T-cell (primary cell): Measurements from ENCODE around the gene ANKRD65. TPM values are rescaled to one million over a fixed set of nuclear protein-coding genes. Genes with fewer than 3 reads are reported as not detected.
"Not testable (repeated sequence)": the region's sequence is repeated elsewhere in the genome, so short reads cannot be mapped to it uniquely, and the experiment has no call there.

Source experiments
- ATAC-seq, 4 experiments: fragments of 200-7000 bp in 3 of 4; fragments of 150-1000 bp in 1 of 4; cut with Tn5 transposase; replicated peaks in 1 of 4; 1 replicate in 3 of 4; 2 replicates in 1 of 4; pipeline ENCODE4 v1.10.0; 2021; ENCODE audit warnings: moderate library complexity in 3 of 4, mild to moderate bottlenecking in 2 of 4, moderate number of reproducible peaks in 1 of 4
- CTCF ChIA-PET, 2 donors: fragments of 300-600 bp; sonication (Branson Sonifier 250); formaldehyde crosslinking; loops; one replicate each; lab custom pipeline; 2022; ENCODE audit warnings: antibody characterized with exemption in 2 of 2; lab: Charles Lee
- POLR2A ChIA-PET, 2 donors: fragments of 300-600 bp; sonication (Branson Sonifier 250); formaldehyde crosslinking; loops; one replicate each; lab custom pipeline; 2022; ENCODE audit warnings: antibody characterized with exemption in 2 of 2; lab: Charles Lee
- DNase-seq, 35 experiments: peaks; one replicate each; pipeline versions ENCODE4 v3.0.0 to v3.0.0-alpha.2; 2013 to 2023
- H3K27ac ChIP-seq: one replicate; pipeline ENCODE4 v1.5.1; 2013; ENCODE audit warnings: low read length
- H3K27me3 ChIP-seq, 2 experiments: replicated peaks in 1 of 2; 1 replicate in 1 of 2; 2 replicates in 1 of 2; pipeline versions ENCODE4 v1.6.1 to v1.7.0; 2013; ENCODE audit warnings: low read length in 1 of 2, mixed read lengths in 1 of 2; ENCODE audit not compliant: control insufficient read depth in 2 of 2, insufficient read depth in 2 of 2; ENCODE audit errors: extremely low read depth in 1 of 2
- H3K36me3 ChIP-seq, 2 donors: 1 replicate in 1 of 2; 2 replicates in 1 of 2; pipeline versions ENCODE4 v1.6.1 to v1.7.0; 2013; ENCODE audit warnings: low read length in 1 of 2; ENCODE audit not compliant: control insufficient read depth in 2 of 2, insufficient read depth in 1 of 2; ENCODE audit errors: extremely low read depth in 1 of 2
- H3K4me1 ChIP-seq, 2 experiments: 1 replicate in 1 of 2; 2 replicates in 1 of 2; pipeline versions ENCODE4 v1.6.1 to v1.7.0; 2013; ENCODE audit warnings: low read length in 2 of 2, mixed read lengths in 1 of 2; ENCODE audit not compliant: insufficient read depth in 2 of 2, control insufficient read depth in 1 of 2; ENCODE audit errors: extremely low read depth in 1 of 2
- H3K4me3 ChIP-seq, 2 donors: 1 replicate in 1 of 2; 2 replicates in 1 of 2; pipeline versions ENCODE4 v1.5.1 to v1.7.0; 2013; ENCODE audit warnings: mild to moderate bottlenecking in 2 of 2, low read length in 1 of 2, moderate library complexity in 1 of 2; ENCODE audit not compliant: control insufficient read depth in 1 of 2; ENCODE audit errors: extremely low read depth in 1 of 2
- H3K9me3 ChIP-seq: 2 replicates; pipeline ENCODE4 v1.7.0; 2013
- H3K27ac Mint-ChIP-seq, 2 donors: one replicate each; pipeline ENCODE4 v1.8.0; 2020 to 2021; ENCODE audit warnings: mild to moderate bottlenecking in 2 of 2, mixed read lengths in 2 of 2
- H3K27me3 Mint-ChIP-seq, 2 donors: one replicate each; pipeline ENCODE4 v1.8.0; 2021 to 2022; ENCODE audit warnings: mixed read lengths in 2 of 2
- H3K36me3 Mint-ChIP-seq: one replicate; pipeline ENCODE4 v1.8.0; 2021; ENCODE audit warnings: mixed read lengths
- H3K4me1 Mint-ChIP-seq, 3 donors: one replicate each; pipeline ENCODE4 v1.8.0; 2020 to 2022; ENCODE audit warnings: mixed read lengths in 3 of 3, mild to moderate bottlenecking in 1 of 3
- H3K4me3 Mint-ChIP-seq, 3 donors: one replicate each; pipeline ENCODE4 v1.8.0; 2020 to 2022; ENCODE audit warnings: mild to moderate bottlenecking in 3 of 3, mixed read lengths in 3 of 3, moderate library complexity in 3 of 3
- H3K9me3 Mint-ChIP-seq, 3 donors: one replicate each; pipeline ENCODE4 v1.8.0; 2020 to 2022; ENCODE audit warnings: mixed read lengths in 3 of 3
- WGBS: methylation state at CpG from one replicate; pipeline ENCODE4 v1.1.5; 2013; ENCODE audit warnings: missing lambda C conversion rate; ENCODE audit not compliant: insufficient coverage; 5-methylcytosine and 5-hydroxymethylcytosine counted together
- total RNA-seq, 35 experiments: library from RNA in 6 of 35; stranded (reverse) in 6 of 35; fragments of 120-200 nt in 1 of 35; gene quantifications; one replicate each; pipeline versions ENCODE4 v1.2.1 to v1.2.4 and lab custom pipeline; 2013 to 2026

ANKRD65 gene
- total RNA-seq, 5 donors from 2014 or later (not counting 1 experiment from before 2014, with no cell fraction given): 0.20 TPM; not detected in 4

GRCh38 chr1:1454286-1455056 is 33.4 kb upstream of the ANKRD65 start:
- POLR2A ChIA-PET, H3K4me1 ChIP-seq, H3K27me3 ChIP-seq, H3K27me3 Mint-ChIP-seq, H3K9me3 ChIP-seq, H3K9me3 Mint-ChIP-seq, H3K4me3 ChIP-seq, H3K4me3 Mint-ChIP-seq, H3K27ac Mint-ChIP-seq, DNase-seq, H3K36me3 ChIP-seq, H3K27ac ChIP-seq, CTCF ChIA-PET, H3K4me1 Mint-ChIP-seq, ATAC-seq, H3K36me3 Mint-ChIP-seq: not testable (repeated sequence)
- WGBS: 83% methylated on average over 22 of the region's 41 CpGs

GRCh38 chr1:1452882-1453281 is 31.8 kb upstream of the ANKRD65 start:
- Histone ChIP-seq H3K36me3 (no peaks in the 10 kb centered on the region), H3K27ac (no peak overlapping the region), H3K4me1 (no peaks in the 10 kb centered on the region), H3K9me3 (no peaks in the 10 kb centered on the region), H3K4me3 (no peak overlapping the region), H3K27me3 (peaks cover 0 to 8% of the 10 kb centered on the region in 2 experiments)
- DNase-seq (no peak), ATAC-seq (no peak)
- Mint-ChIP-seq H3K4me3 (no peak overlapping the region), H3K27ac (no peak overlapping the region), H3K9me3 (no peaks in the 10 kb centered on the region), H3K27me3 (no peaks in the 10 kb centered on the region), H3K4me1 (no peaks in the 10 kb centered on the region), H3K36me3 (no peaks in the 10 kb centered on the region)
- ChIA-PET CTCF (no interaction called here), POLR2A (no interaction called here)
- WGBS: 96% methylated on average over 14 of the region's 16 CpGs

GRCh38 chr1:1452365-1452739 is 31.3 kb upstream of the ANKRD65 start:
- CTCF ChIA-PET, H3K27ac ChIP-seq, H3K9me3 ChIP-seq, H3K4me1 Mint-ChIP-seq, POLR2A ChIA-PET, H3K27me3 Mint-ChIP-seq, H3K36me3 ChIP-seq, H3K4me3 Mint-ChIP-seq, DNase-seq, H3K36me3 Mint-ChIP-seq, H3K27me3 ChIP-seq, H3K4me3 ChIP-seq, H3K9me3 Mint-ChIP-seq, H3K27ac Mint-ChIP-seq, H3K4me1 ChIP-seq, ATAC-seq: not testable (repeated sequence)
- 83% methylated on average over 7 of the region's 8 CpGs for WGBS

- Mint-ChIP-seq H3K4me1 (no peaks in the 10 kb centered on the region), H3K4me3 (no peak overlapping the region), H3K27me3 (no peaks in the 10 kb centered on the region), H3K27ac (no peak overlapping the region), H3K9me3 (no peaks in the 10 kb centered on the region), H3K36me3 (no peaks in the 10 kb centered on the region)
- Histone ChIP-seq H3K36me3 (no peaks in the 10 kb centered on the region), H3K27ac (no peak overlapping the region), H3K4me1 (no peaks in the 10 kb centered on the region), H3K27me3 (peaks cover 0 to 7% of the 10 kb centered on the region in 2 experiments), H3K9me3 (no peaks in the 10 kb centered on the region), H3K4me3 (no peak overlapping the region)
- ATAC-seq: no peak
- ChIA-PET POLR2A (no interaction called here), CTCF (interaction anchor here in 1 of 2 donors (0.6 kb wide), 1 partner anchor 26 kb away, joined by 7 read pairs; no protein-coding TSS in a partner anchor)
- WGBS: 85% methylated on average over 26 of the region's 26 CpGs
- DNase-seq: no peak
These were observed 30.8 kb upstream of the ANKRD65 start for GRCh38 chr1:1451696-1452364.

GRCh38 chr1:1450616-1451015 is 29.5 kb upstream of the ANKRD65 start:
- H3K36me3 ChIP-seq, ATAC-seq, H3K27me3 ChIP-seq, H3K4me1 ChIP-seq, H3K4me1 Mint-ChIP-seq, CTCF ChIA-PET, H3K4me3 Mint-ChIP-seq, H3K27ac ChIP-seq, DNase-seq, H3K27ac Mint-ChIP-seq, H3K9me3 ChIP-seq, H3K9me3 Mint-ChIP-seq, H3K4me3 ChIP-seq, H3K27me3 Mint-ChIP-seq, H3K36me3 Mint-ChIP-seq: not testable (repeated sequence)
- 82% methylated on average over 16 of the region's 22 CpGs for WGBS
- POLR2A ChIA-PET: interaction anchor here in 1 of 2 donors (0.5 to 0.9 kb wide), 2 partner anchors 9 to 462 kb away, joined by 3 to 4 read pairs; no protein-coding TSS in a partner anchor

GRCh38 chr1:1449099-1449739 is 28.1 kb upstream of the ANKRD65 start, which contains the start of gene ATAD3C:
ATAD3C (plus strand) TSS chr1:1449689; CDS start chr1:1450684, 995 bp downstream.
- Mint-ChIP-seq H3K27ac (no peak within 1 kb of the TSS), H3K4me3 (no peak within 1 kb of the TSS), H3K36me3 (no peaks in the 10 kb centered on the region), H3K9me3 (no peaks in the 10 kb centered on the region), H3K27me3 (peaks cover 0 to under 1% of the 10 kb centered on the region in 2 donors), H3K4me1 (no peaks in the 10 kb centered on the region)
- ATAC-seq: no peak
- no peak within 1 kb of the TSS for H3K4me3 ChIP-seq
- peaks cover 0 to 7% of the 10 kb centered on the region in 2 experiments for H3K27me3 ChIP-seq
- H3K4me1 ChIP-seq: no peaks in the 10 kb centered on the region
- no peak for DNase-seq
- no CpG with 5 or more reads among the region's 6 CpGs for WGBS
- CTCF ChIA-PET: no interaction called here
- POLR2A ChIA-PET: no interaction called here
- no peaks in the 10 kb centered on the region for H3K36me3 ChIP-seq
- H3K9me3 ChIP-seq: no peaks in the 10 kb centered on the region
- H3K27ac ChIP-seq: no peak within 1 kb of the TSS
